NCI-H2081 (cell line): Measurements from ENCODE around the gene CIART.
"Not testable (repeated sequence)": the region's sequence is repeated elsewhere in the genome, so short reads cannot be mapped to it uniquely, and the experiment has no call there.

Source experiments
- DNase-seq, 2 experiments: peaks; one replicate each; lab custom pipeline; 2025; lab: John Stamatoyannopoulos, UW

The CIART gene

GRCh38 chr1:150309758-150310508, 27.6 kb downstream of the CIART start:
- DNase-seq: peak; percentile 24 to 84

GRCh38 chr1:150311762-150312161, 29.4 kb downstream of the CIART start:
- DNase-seq: no peak

- DNase-seq: not testable (repeated sequence)
These were observed 32.3 kb downstream of the CIART start for GRCh38 chr1:150314691-150315090.

GRCh38 chr1:150320667-150320978, 38.3 kb downstream of the CIART start:
- DNase-seq: peak in 1 of 2 experiments; percentile 23

GRCh38 chr1:150321826-150322166, 39.4 kb downstream of the CIART start:
- no peak for DNase-seq

- no peak for DNase-seq
These were observed 40.0 kb downstream of the CIART start for GRCh38 chr1:150322310-150322709.

GRCh38 chr1:150332651-150333290, 50.4 kb downstream of the CIART start:
- no peak for DNase-seq
